ENCODE data around the gene TMEM97. TPM values are rescaled to one million over a fixed set of nuclear protein-coding genes. Genes with fewer than 3 reads are reported as not detected.
"Not testable (repeated sequence)": the region's sequence is repeated elsewhere in the genome, so short reads cannot be mapped to it uniquely, and the experiment has no call there.

Gene TMEM97
- polyA plus RNA-seq (ENCODE audit: low read depth in 6 of 6), result 1 to 10 TPM; 6.3 to 8.0 (median 6.9) TPM

DNA sequence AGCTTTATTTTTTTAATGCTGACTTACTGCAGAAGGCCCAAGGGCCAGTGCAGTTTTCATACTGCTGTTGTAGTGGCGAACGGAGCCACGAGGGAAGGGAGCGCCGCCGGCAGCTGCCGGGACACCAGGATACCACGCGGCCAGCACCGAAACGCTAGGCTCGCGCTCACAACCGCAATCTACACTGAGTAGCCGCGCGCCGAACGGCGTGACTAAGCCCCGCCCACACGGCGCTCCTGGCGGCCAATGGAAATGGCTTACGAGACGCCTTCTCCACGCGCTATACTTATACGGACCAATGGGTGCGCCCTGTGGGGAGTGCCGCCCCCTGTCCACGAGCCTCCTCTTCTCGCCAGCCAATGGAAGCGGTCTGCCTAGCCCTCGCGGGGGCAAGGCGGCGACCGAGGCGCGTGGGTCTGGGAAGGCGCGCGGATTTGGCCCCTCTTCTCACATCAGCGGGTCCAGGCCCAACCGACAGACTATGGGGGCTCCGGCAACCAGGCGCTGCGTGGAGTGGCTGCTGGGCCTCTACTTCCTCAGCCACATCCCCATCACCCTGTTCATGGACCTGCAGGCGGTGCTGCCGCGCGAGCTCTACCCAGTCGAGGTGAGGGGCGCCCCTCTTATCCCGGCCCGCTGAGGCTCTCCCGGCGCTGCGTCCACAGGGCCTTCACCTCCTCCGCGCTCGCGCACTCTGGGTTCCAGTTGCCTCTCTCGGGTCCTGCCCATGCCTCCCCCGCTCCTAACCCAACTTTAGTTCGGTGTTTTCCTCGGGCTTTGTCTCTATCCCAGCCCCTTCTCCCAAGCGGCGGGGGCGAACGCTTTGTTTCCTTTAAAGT lies at the start of gene TMEM97:
Gene TMEM97, plus strand, starts transcription at position 442 of the 839 bp plus-strand sequence. Its CDS starts 40 bp downstream, at position 482.
- DNase-seq (peak; percentile 95), ATAC-seq (ENCODE audit: low read depth in 2 of 2) (peak; percentile 96)
- peaks cover 0 to 4% (median 0%) of the 10 kb centered on the region in 7 donors for H3K9me3 Mint-ChIP-seq
- peaks cover 26 to 29% (median 26%) of the 10 kb centered on the region in 3 donors for H3K4me1 Mint-ChIP-seq
- no peaks in the 10 kb centered on the region for H3K36me3 Mint-ChIP-seq
- H3K27me3 Mint-ChIP-seq, result peaks cover 0 to 18% (median 6%) of the 10 kb centered on the region in 3 donors
- peak within 1 kb of the TSS; percentile 77 to 96 (median 90) for H3K27ac Mint-ChIP-seq
- H3K4me3 Mint-ChIP-seq, result peak within 1 kb of the TSS; percentile 88 to 95 (median 93)

DNA sequence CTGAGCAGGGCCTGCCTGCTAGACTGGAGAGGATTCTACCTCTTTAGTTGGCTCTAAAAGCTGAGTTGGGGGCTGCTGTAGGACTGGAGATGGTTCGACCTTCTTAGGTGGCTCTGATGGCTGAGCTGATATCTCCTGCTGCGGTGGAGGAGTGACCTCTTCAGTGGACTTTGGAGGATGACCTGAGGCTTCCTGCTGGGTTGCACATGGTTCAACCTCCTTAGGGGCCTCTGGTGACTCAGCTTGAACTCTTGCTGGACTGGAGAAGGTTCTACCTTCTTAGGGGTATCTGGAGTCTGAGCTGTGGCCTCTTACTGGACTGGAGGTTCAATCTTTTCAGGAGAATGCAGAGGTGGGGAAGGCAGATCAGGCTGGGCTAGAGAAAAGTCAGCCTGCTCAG lies 48.9 kb upstream of the TMEM97 start:
- H3K27me3 Mint-ChIP-seq, result peaks cover 45 to 69% (median 55%) of the 10 kb centered on the region in 3 donors
- no peak for ATAC-seq (ENCODE audit: low read depth in 2 of 2)
- peaks cover 0 to 16% (median 7%) of the 10 kb centered on the region in 7 donors for H3K9me3 Mint-ChIP-seq
- DNase-seq, result no peak
- H3K36me3 Mint-ChIP-seq, result peaks cover 0 to 6% of the 10 kb centered on the region in 2 donors
- H3K4me3 Mint-ChIP-seq, result no peak overlapping the region
- peaks cover 0 to 4% (median 0%) of the 10 kb centered on the region in 3 donors for H3K4me1 Mint-ChIP-seq
- H3K27ac Mint-ChIP-seq, result no peak overlapping the region

DNA sequence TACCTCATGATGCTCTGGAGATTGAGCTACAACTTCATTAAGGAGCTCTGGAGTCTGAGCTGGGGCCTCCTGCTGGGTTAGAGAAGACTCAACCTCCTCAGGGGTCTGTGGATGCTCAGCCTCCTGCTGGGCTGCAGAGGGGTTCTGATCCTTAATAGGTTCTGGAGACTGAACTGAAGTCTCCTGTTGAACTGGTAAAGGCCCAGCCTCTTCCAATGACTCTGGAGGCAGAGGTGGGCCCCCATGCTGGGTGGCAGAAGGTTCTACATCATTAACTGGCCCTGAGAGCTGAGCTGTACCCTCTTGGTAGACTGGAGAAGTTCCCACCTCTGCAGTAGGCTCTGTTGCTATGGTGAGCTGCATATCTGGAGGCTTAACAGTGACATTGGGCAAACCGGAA lies 48.1 kb upstream of the TMEM97 start:
- peaks cover 0 to 6% of the 10 kb centered on the region in 2 donors for H3K36me3 Mint-ChIP-seq
- peaks cover 52 to 74% (median 58%) of the 10 kb centered on the region in 3 donors for H3K27me3 Mint-ChIP-seq
- H3K27ac Mint-ChIP-seq, result no peak overlapping the region
- H3K4me3 Mint-ChIP-seq, result no peak overlapping the region
- peaks cover 0 to 16% (median 4%) of the 10 kb centered on the region in 7 donors for H3K9me3 Mint-ChIP-seq
- no peak for DNase-seq
- no peak for ATAC-seq (ENCODE audit: low read depth in 2 of 2)
- H3K4me1 Mint-ChIP-seq, result peaks cover 0 to 4% (median 0%) of the 10 kb centered on the region in 3 donors

DNA sequence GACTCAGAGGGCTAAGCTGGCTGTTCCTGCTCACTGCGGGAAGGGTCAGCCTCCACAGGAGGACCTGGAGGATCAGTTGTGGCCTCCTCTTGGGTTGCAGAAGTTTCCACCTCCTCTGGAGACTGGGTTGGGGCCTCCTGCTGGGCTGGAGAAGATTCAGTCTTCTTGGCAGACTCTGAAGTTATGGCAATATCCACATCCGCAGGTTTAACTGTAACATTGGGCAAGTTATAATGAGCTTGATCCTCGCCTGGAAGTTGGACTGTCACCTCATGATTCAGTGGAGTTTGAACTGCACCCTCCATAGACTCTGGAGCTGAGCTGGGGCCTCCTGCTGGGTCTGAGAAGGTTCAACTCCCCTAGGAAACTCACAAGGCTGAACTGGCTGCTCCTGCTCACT lies 47.6 kb upstream of the TMEM97 start:
- H3K27ac Mint-ChIP-seq, result no peak overlapping the region
- no peak overlapping the region for H3K4me3 Mint-ChIP-seq
- peaks cover 54 to 79% (median 63%) of the 10 kb centered on the region in 3 donors for H3K27me3 Mint-ChIP-seq
- peaks cover 0 to 16% (median 4%) of the 10 kb centered on the region in 7 donors for H3K9me3 Mint-ChIP-seq
- peaks cover 0 to 6% of the 10 kb centered on the region in 2 donors for H3K36me3 Mint-ChIP-seq
- ATAC-seq (ENCODE audit: low read depth in 2 of 2) (no peak), DNase-seq (no peak)
- peaks cover 0 to 4% (median 3%) of the 10 kb centered on the region in 3 donors for H3K4me1 Mint-ChIP-seq

DNA sequence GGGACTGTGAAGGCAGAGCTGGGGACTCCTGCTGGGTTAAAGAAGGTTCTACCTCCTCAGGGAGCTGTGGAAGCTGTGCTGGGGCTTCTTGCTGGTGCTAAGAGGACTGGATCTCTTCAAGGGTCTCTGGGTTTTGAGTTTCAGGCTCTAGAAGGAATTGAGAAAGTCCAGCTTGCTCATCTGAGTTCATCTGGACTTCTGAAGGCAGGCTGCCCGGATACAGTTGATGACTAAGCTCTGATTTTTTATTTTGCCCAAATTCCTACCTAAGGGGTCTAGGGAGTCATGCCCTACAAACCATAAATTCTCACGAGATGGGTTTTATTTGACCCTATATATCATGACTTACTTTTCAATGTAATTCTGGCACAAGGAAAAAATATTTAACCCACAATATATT lies 46.8 kb upstream of the TMEM97 start:
- Mint-ChIP-seq H3K27me3 (peaks cover 57 to 86% (median 65%) of the 10 kb centered on the region in 3 donors), H3K4me3 (no peak overlapping the region), H3K9me3 (peaks cover 0 to 14% (median 2%) of the 10 kb centered on the region in 7 donors), H3K4me1 (peaks cover 0 to 6% (median 4%) of the 10 kb centered on the region in 3 donors), H3K36me3 (peaks cover 0 to 2% of the 10 kb centered on the region in 2 donors), H3K27ac (peak overlapping the region in 1 of 6 donors; percentile 76)
- ATAC-seq (ENCODE audit: low read depth in 2 of 2) (no peak), DNase-seq (no peak)

DNA sequence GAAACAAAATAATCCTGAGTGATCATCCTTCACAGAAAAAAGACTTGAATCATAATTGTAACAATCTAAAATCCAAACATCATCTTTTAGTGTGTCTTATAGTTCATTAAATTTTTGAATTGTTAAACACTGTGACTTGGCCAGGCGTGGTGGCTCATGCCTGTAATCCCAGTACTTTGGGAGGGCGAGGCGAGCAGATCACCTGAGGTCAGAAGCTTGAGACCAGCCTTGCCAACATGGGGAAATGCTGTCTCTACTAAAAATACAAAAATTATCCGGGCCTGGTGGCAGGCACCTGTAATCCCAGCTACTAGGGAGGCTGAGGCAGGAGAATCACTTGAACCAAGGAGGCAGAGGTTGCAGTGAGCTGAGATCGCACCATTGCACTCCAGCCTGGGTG lies 45.7 kb upstream of the TMEM97 start:
- Mint-ChIP-seq H3K27me3 (peaks cover 61 to 88% (median 69%) of the 10 kb centered on the region in 3 donors), H3K4me1 (peaks cover 3 to 17% (median 12%) of the 10 kb centered on the region in 3 donors)
- not testable (repeated sequence) for H3K27ac Mint-ChIP-seq; H3K4me3 Mint-ChIP-seq; H3K9me3 Mint-ChIP-seq; H3K36me3 Mint-ChIP-seq; DNase-seq; ATAC-seq (ENCODE audit: low read depth in 2 of 2)

DNA sequence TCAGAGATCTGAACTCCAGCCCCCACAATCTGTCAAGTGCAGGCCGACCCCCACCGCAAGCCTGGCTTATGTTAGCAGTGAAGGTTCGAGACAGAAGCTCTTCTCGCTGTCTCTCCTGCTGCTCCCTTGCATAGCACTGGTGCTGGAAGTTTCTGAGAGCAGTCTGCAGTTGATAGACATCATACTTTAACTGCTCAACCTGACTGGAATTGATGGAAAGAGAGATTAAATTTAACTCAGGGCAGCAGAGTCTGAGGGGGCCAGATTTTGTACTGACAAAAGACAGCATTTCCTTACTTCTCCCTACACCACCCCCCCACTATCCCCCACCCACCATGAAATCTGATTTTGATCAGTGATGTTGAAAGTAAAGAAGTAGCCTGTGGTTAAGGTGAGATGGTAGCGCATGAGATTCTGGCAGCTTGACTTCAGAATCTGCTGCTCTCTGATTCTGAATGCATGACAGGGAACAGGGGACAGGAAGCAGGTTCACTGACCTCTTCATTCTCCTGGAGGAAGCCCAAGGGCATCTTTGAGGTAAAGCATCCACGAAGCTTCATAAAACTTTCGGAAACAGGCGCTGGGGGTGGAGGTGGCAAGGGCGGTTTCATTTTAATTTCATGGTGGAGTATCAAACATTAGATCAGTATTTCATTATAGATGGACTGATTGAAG lies 44.3 kb upstream of the TMEM97 start:
- Mint-ChIP-seq H3K4me1 (peaks cover 5 to 22% (median 17%) of the 10 kb centered on the region in 3 donors), H3K27ac (no peak overlapping the region), H3K27me3 (peaks cover 59 to 80% (median 62%) of the 10 kb centered on the region in 3 donors), H3K4me3 (no peak overlapping the region), H3K9me3 (peaks cover 0 to 6% (median 0%) of the 10 kb centered on the region in 7 donors), H3K36me3 (no peaks in the 10 kb centered on the region)
- ATAC-seq (ENCODE audit: low read depth in 2 of 2) (no peak), DNase-seq (no peak)

DNA sequence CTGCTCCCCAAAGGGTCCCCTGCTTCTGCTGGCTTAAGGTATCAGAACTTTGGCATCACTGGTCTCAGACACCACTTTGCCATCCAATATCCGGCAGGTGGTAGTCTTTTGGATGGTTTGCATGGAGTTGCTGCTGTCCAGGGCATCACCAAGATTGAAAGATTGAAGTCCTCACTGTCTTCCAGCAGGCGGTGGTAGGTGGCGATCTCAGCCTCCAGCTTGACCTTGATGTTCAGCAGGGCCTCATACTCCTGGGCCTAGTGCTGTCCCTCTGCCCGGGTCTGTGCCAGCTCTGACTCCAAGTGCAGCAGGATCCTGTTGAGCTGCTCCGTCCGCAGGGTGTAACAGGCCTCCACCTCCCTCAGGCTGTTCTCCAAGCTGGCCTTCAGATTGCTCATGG lies 43.0 kb upstream of the TMEM97 start:
- H3K36me3 Mint-ChIP-seq, result no peaks in the 10 kb centered on the region
- DNase-seq (no peak), ATAC-seq (ENCODE audit: low read depth in 2 of 2) (no peak)
- H3K4me1 Mint-ChIP-seq, result peaks cover 5 to 22% (median 17%) of the 10 kb centered on the region in 3 donors
- peaks cover 0 to 6% (median 0%) of the 10 kb centered on the region in 7 donors for H3K9me3 Mint-ChIP-seq
- H3K27ac Mint-ChIP-seq, result no peak overlapping the region
- H3K27me3 Mint-ChIP-seq, result peaks cover 46 to 74% (median 54%) of the 10 kb centered on the region in 3 donors
- peak overlapping the region in 1 of 8 donors; percentile 78 for H3K4me3 Mint-ChIP-seq

DNA sequence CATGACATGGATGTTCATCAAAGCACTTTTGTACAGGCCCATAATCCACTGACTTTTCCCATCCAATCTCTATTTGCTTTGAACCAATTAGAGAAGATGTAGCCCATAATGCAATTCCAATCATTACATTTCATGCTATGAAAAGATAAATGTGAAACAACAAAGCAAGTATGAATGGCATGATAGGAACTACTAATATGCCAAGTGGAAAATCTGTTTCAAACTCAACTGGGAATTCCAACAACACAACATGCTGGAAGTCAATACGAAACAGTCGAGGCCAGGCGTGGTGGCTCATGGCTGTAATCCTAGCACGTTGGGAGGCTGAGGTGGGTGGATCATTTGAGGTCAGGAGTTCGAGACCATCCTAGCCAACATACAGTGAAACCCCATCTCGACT lies 39.6 kb upstream of the TMEM97 start:
- H3K27ac Mint-ChIP-seq, result no peak overlapping the region
- H3K27me3 Mint-ChIP-seq, result peaks cover 25 to 56% (median 40%) of the 10 kb centered on the region in 3 donors
- H3K4me3 Mint-ChIP-seq, result no peak overlapping the region
- peaks cover 5 to 22% (median 13%) of the 10 kb centered on the region in 3 donors for H3K4me1 Mint-ChIP-seq
- no peaks in the 10 kb centered on the region for H3K36me3 Mint-ChIP-seq
- H3K9me3 Mint-ChIP-seq, result peaks cover 0 to 6% (median 0%) of the 10 kb centered on the region in 7 donors
- DNase-seq (no peak), ATAC-seq (ENCODE audit: low read depth in 2 of 2) (no peak)

DNA sequence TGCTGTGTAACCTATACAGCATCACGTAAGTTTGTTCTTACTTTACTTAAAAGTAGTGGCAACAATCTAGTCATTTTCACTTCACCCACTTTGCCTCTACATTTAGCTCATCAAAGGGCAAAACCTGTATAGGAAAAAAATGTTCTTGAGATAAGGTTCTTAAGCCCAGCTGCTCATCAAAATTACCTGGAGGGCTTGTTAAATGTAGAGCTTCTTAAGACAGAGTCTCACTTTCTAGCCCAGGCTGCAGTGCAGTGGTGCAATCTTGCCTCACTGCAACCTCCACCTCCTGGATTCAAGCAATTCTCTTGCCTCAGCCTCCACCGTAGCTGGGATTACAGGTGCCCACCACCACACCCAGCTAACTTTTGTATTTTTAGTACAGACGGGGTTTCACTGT lies 38.2 kb upstream of the TMEM97 start:
- no peak for ATAC-seq (ENCODE audit: low read depth in 2 of 2)

DNA sequence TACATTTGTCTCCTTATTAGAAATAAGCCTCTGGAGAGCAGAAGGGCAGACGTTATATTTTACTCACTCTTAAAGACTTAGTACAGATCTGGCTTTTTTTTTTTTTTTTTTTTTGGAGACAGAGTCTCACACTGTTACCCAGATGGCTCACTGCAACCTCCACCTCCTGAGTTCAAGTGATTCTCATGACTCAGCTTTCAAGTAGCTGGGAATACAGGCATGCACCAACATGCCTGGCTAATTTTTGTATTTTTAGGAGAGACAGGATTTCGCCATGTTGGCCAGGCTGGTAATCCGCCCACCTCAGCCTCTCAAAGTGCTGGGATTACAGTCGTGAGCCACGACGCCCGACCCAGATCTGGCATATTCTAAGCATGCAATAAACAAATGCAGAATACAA lies 36.4 kb upstream of the TMEM97 start:
- peaks cover 0 to 6% (median 0%) of the 10 kb centered on the region in 7 donors for H3K9me3 Mint-ChIP-seq
- ATAC-seq (ENCODE audit: low read depth in 2 of 2) (no peak), DNase-seq (no peak)
- H3K4me1 Mint-ChIP-seq, result peaks cover 5 to 13% (median 12%) of the 10 kb centered on the region in 3 donors
- peaks cover 8 to 45% (median 26%) of the 10 kb centered on the region in 3 donors for H3K27me3 Mint-ChIP-seq
- no peak overlapping the region for H3K4me3 Mint-ChIP-seq
- H3K36me3 Mint-ChIP-seq, result no peaks in the 10 kb centered on the region
- no peak overlapping the region for H3K27ac Mint-ChIP-seq

More for the DNA sequence above, 38.2 kb upstream of the TMEM97 start:
- no peak overlapping the region for H3K4me3 Mint-ChIP-seq
- H3K9me3 Mint-ChIP-seq, result peaks cover 0 to 6% (median 0%) of the 10 kb centered on the region in 7 donors
- peaks cover 5 to 22% (median 13%) of the 10 kb centered on the region in 3 donors for H3K4me1 Mint-ChIP-seq
- H3K36me3 Mint-ChIP-seq, result no peaks in the 10 kb centered on the region
- no peak for DNase-seq
- no peak overlapping the region for H3K27ac Mint-ChIP-seq
- H3K27me3 Mint-ChIP-seq, result peaks cover 16 to 51% (median 28%) of the 10 kb centered on the region in 3 donors

DNA sequence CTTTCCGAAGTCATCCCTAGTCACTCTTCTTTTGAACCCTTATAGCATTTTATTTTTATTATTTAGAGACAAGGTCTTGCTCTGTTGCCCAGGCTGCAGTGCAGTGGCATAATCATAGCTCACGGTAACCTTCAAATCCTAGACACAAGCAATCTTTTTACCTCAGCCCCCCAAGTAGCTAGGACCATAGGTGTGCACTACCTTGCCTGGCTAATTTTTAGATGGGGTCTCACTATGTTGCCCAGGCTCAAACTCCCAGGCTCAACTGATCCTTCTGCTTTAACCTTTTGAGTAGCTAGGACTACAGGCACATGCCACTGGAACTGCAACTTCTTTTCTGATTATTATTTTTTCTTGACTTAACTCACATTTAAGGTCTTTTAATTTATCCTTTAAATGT lies 33.0 kb upstream of the TMEM97 start:
- no peak overlapping the region for H3K4me3 Mint-ChIP-seq
- no peaks in the 10 kb centered on the region for H3K9me3 Mint-ChIP-seq
- no peak overlapping the region for H3K27ac Mint-ChIP-seq
- no peaks in the 10 kb centered on the region for H3K36me3 Mint-ChIP-seq
- H3K4me1 Mint-ChIP-seq, result no peaks in the 10 kb centered on the region
- ATAC-seq (ENCODE audit: low read depth in 2 of 2), result no peak
- peaks cover 0 to 28% (median 20%) of the 10 kb centered on the region in 3 donors for H3K27me3 Mint-ChIP-seq
- DNase-seq, result no peak

DNA sequence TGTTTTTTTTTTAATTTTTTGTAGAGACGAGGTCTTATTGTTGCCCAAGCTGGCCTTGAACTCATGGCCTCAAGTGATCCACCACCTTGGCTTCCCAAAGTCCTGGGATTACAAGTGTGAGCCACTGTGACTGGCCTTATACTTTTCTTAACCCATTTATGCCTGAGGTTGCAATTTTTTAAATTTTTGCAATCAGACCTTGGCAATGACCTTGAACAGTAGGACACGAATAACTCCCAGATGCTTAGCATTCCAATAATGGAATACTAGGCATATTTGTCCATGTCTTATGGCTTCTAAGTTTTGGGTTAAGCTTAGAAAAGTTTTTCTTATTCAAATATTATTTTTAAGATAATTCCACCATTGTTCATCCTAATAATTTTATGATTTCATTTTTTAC lies 28.3 kb upstream of the TMEM97 start:
- peaks cover 0 to 9% (median 8%) of the 10 kb centered on the region in 3 donors for H3K27me3 Mint-ChIP-seq
- H3K36me3 Mint-ChIP-seq, result no peaks in the 10 kb centered on the region
- no peak overlapping the region for H3K27ac Mint-ChIP-seq

More for the DNA sequence above, 28.3 kb upstream of the TMEM97 start:
- Mint-ChIP-seq H3K9me3 (peaks cover 0 to 2% (median 0%) of the 10 kb centered on the region in 7 donors), H3K4me3 (no peak overlapping the region), H3K4me1 (peaks cover 9 to 29% (median 25%) of the 10 kb centered on the region in 3 donors)
- ATAC-seq (ENCODE audit: low read depth in 2 of 2) (no peak), DNase-seq (no peak)
